ENCODE measurements around the gene SLC12A5. TPM values are rescaled to one million over a fixed set of nuclear protein-coding genes. Genes with fewer than 3 reads are reported as not detected.
"Not testable (repeated sequence)": the region's sequence is repeated elsewhere in the genome, so short reads cannot be mapped to it uniquely, and the experiment has no call there.

The SLC12A5 gene
- total RNA-seq, 1 experiment from 2014 or later = 7.2 TPM

- H3K4me1 Mint-ChIP-seq = peaks cover 18% of the 10 kb centered on the region
- DNase-seq (ENCODE audit: low spot score) = peak; percentile 35
- H3K4me3 Mint-ChIP-seq; ATAC-seq; H3K9me3 Mint-ChIP-seq; H3K27ac Mint-ChIP-seq; POLR2A ChIA-PET; H3K36me3 Mint-ChIP-seq; H3K27me3 Mint-ChIP-seq (ENCODE audit: low read depth): not testable (repeated sequence)
- peak; percentile 61; the same call in 1 of the 2 replicates for TF ChIP-seq NFYB (CRISPR knock-in tag; conservative IDR thresholded peaks at IDR 0.05; ENCODE audit: low read depth)
- CTCF ChIA-PET = interaction anchor here (0.8 to 1.0 kb wide), 3 partner anchors 63 to 80 kb away, joined by 3 to 4 read pairs (median 4); partner anchors contain the start of gene SLC12A5
Observed at GRCh38 chr20:46091622-46092535, 62.9 kb downstream of the SLC12A5 start.

GRCh38 chr20:46093531-46093930, 64.5 kb downstream of the SLC12A5 start:
- no peak for TF ChIP-seq CREM (CRISPR knock-in tag; IDR thresholded peaks at IDR 0.05)
- no peak for TF ChIP-seq ATF3 (CRISPR knock-in tag; conservative IDR thresholded peaks at IDR 0.05)
- no peak for TF ChIP-seq ZSCAN18 (CRISPR knock-in tag; IDR thresholded peaks at IDR 0.05)
- TF ChIP-seq ZBTB21 (CRISPR knock-in tag; IDR thresholded peaks at IDR 0.05; ENCODE audit: borderline replicate concordance) = no peak
- no peak for TF ChIP-seq NFYB (CRISPR knock-in tag; conservative IDR thresholded peaks at IDR 0.05; ENCODE audit: low read depth)
- TF ChIP-seq ZNF138 (CRISPR knock-in tag; conservative IDR thresholded peaks at IDR 0.05) = no peak
- no peak for TF ChIP-seq NR1H2 (CRISPR knock-in tag; IDR thresholded peaks at IDR 0.05)
- TF ChIP-seq ZNF281 (CRISPR knock-in tag; IDR thresholded peaks at IDR 0.05) = no peak
- no peak for TF ChIP-seq TEAD1 (CRISPR knock-in tag; IDR thresholded peaks at IDR 0.05)
- TF ChIP-seq ZNF263 (CRISPR knock-in tag; IDR thresholded peaks at IDR 0.05; ENCODE audit: low read depth) = no peak
- no peak for TF ChIP-seq EMX1 (CRISPR knock-in tag; IDR thresholded peaks at IDR 0.05)
- no peak for TF ChIP-seq PRDM15 (CRISPR knock-in tag; IDR thresholded peaks at IDR 0.05)
- no peak for TF ChIP-seq MXD4 (CRISPR knock-in tag; IDR thresholded peaks at IDR 0.05; ENCODE audit: borderline replicate concordance)
- TF ChIP-seq KAT7 (CRISPR knock-in tag; IDR thresholded peaks at IDR 0.05; ENCODE audit: borderline replicate concordance) = no peak
- TF ChIP-seq GTF2I (CRISPR knock-in tag; conservative IDR thresholded peaks at IDR 0.05) = no peak
- TF ChIP-seq JUN (CRISPR knock-in tag; IDR thresholded peaks at IDR 0.05) = no peak
- no peak for TF ChIP-seq JAZF1 (CRISPR knock-in tag; IDR thresholded peaks at IDR 0.05)
- no peak for TF ChIP-seq PRRX2 (CRISPR knock-in tag; IDR thresholded peaks at IDR 0.05)
- DNase-seq (ENCODE audit: low spot score) = no peak
- peaks cover 8% of the 10 kb centered on the region; the same call in 1 of the 2 replicates for H3K9me3 Mint-ChIP-seq
- peaks cover 5% of the 10 kb centered on the region for H3K4me1 Mint-ChIP-seq
- no peak overlapping the region for H3K27ac Mint-ChIP-seq
- H3K4me3 Mint-ChIP-seq = no peak overlapping the region
- no peak for ATAC-seq
- POLR2A ChIA-PET = no interaction called here
- H3K36me3 Mint-ChIP-seq = no peaks in the 10 kb centered on the region
- H3K27me3 Mint-ChIP-seq (ENCODE audit: low read depth) = peaks cover 10% of the 10 kb centered on the region
- CTCF ChIA-PET = no interaction called here
